GM18505 (cell line): ENCODE measurements around the gene DDX23.
"Not testable (repeated sequence)": the region's sequence is repeated elsewhere in the genome, so short reads cannot be mapped to it uniquely, and the experiment has no call there.

Experiments
- ATAC-seq: cut with Tn5 transposase; IDR thresholded peaks from one replicate; pipeline ENCODE4 v1.9.1; 2021; ENCODE audit not compliant: unreplicated experiment
- POLR2A ChIP-seq: IDR thresholded peaks from 4 replicates; pipeline ENCODE4 v1.6.1; 2011; ENCODE audit warnings: borderline replicate concordance; ENCODE audit not compliant: insufficient read depth, insufficient read length; ENCODE audit errors: extremely low read depth

DDX23 gene

GRCh38 chr12:48857278-48857994, 5.5 kb upstream of the DDX23 start:
- no peak for TF ChIP-seq POLR2A
- no peak for ATAC-seq

GRCh38 chr12:48856379-48856778, 4.4 kb upstream of the DDX23 start:
- ATAC-seq, result no peak
- TF ChIP-seq POLR2A, result no peak

GRCh38 chr12:48854932-48855331, 3.0 kb upstream of the DDX23 start:
- ATAC-seq, result not testable (repeated sequence)

- no peak for TF ChIP-seq POLR2A
- no peak for ATAC-seq
Measured at GRCh38 chr12:48854488-48854887, 2.5 kb upstream of the DDX23 start.

GRCh38 chr12:48852734-48853688, 1.0 kb upstream of the DDX23 start:
- ATAC-seq, result no peak
- no peak for TF ChIP-seq POLR2A

GRCh38 chr12:48842021-48842420, 9.9 kb downstream of the DDX23 start:
- ATAC-seq, result not testable (repeated sequence)

- TF ChIP-seq POLR2A, result no peak
- no peak for ATAC-seq
Measured at GRCh38 chr12:48838048-48838447, 13.9 kb downstream of the DDX23 start.

- ATAC-seq, result no peak
- TF ChIP-seq POLR2A, result no peak
Measured at GRCh38 chr12:48832321-48833060, 19.5 kb downstream of the DDX23 start.

- no peak for TF ChIP-seq POLR2A
- no peak for ATAC-seq
Measured at GRCh38 chr12:48831257-48831656, 20.7 kb downstream of the DDX23 start.

- TF ChIP-seq POLR2A, result no peak
Measured at GRCh38 chr12:48828841-48829575, 23.0 kb downstream of the DDX23 start.

GRCh38 chr12:48828293-48828692, 23.7 kb downstream of the DDX23 start:
- no peak for TF ChIP-seq POLR2A
- ATAC-seq, result no peak

More at GRCh38 chr12:48828841-48829575, 23.0 kb downstream of the DDX23 start:
- no peak for ATAC-seq

- ATAC-seq, result no peak
Measured at GRCh38 chr12:48827513-48828096, 24.4 kb downstream of the DDX23 start.

More at GRCh38 chr12:48827513-48828096, 24.4 kb downstream of the DDX23 start:
- TF ChIP-seq POLR2A, result no peak
